Neural cell (in vitro differentiated cells): ENCODE results near the gene CAMK2N2. TPM values are rescaled to one million over a fixed set of nuclear protein-coding genes. Genes with fewer than 3 reads are reported as not detected.
A peak's percentile ranks its signal among the peaks of the same experiment; 100 is the strongest.

Source experiments
- H2AFZ ChIP-seq: fragments of 200-600, 300-800 bp; sonication (generic), shearing (Covaris generic); 2 replicates; pipeline ENCODE4 v1.6.0; 2014; ENCODE audit warnings: low read depth, mild to moderate bottlenecking, antibody characterized with exemption, low read length, moderate library complexity
- H3F3A ChIP-seq: fragments of 200-600 bp; shearing (Covaris generic); 2 replicates; pipeline ENCODE4 v1.6.1; 2016; ENCODE audit warnings: mild to moderate bottlenecking, moderate library complexity, mixed read lengths, antibody characterized with exemption, low read length; ENCODE audit not compliant: insufficient read depth, poor library complexity, severe bottlenecking
- H3K27ac ChIP-seq: fragments of 200-600, 300-800 bp; sonication (generic), shearing (Covaris generic); 2 replicates; pipeline ENCODE4 v1.5.1; 2014; ENCODE audit warnings: mild to moderate bottlenecking, low read length, moderate library complexity
- H3K27me3 ChIP-seq: fragments of 300-800, 200-600 bp; sonication (generic), shearing (Covaris generic); 2 replicates; pipeline ENCODE4 v1.6.0; 2014; ENCODE audit warnings: mild to moderate bottlenecking, low read depth, low read length, moderate library complexity; ENCODE audit not compliant: insufficient read depth
- H3K36me3 ChIP-seq: fragments of 300-800, 200-600 bp; sonication (generic), shearing (Covaris generic); 2 replicates; pipeline ENCODE4 v1.5.1; 2014; ENCODE audit warnings: mild to moderate bottlenecking, antibody characterized with exemption, low read length, moderate library complexity; ENCODE audit not compliant: insufficient read depth
- H3K4me2 ChIP-seq: fragments of 300-800, 200-600 bp; sonication (generic), shearing (Covaris generic); 2 replicates; pipeline ENCODE4 v1.6.0; 2014; ENCODE audit warnings: mild to moderate bottlenecking, low read length
- H3K4me3 ChIP-seq: fragments of 300-800, 200-600 bp; sonication (generic), shearing (Covaris generic); 2 replicates; pipeline ENCODE4 v1.5.1; 2014; ENCODE audit warnings: mild to moderate bottlenecking, low read length, moderate library complexity
- H3K79me2 ChIP-seq: fragments of 200-600 bp; shearing (Covaris generic); replicated peaks from 2 replicates; pipeline ENCODE4 v1.6.0; 2014; ENCODE audit warnings: mild to moderate bottlenecking, low read length, moderate library complexity; ENCODE audit not compliant: insufficient read depth
- H3K9ac ChIP-seq: fragments of 300-800, 200-600 bp; sonication (generic), shearing (Covaris generic); 2 replicates; pipeline ENCODE4 v1.6.1; 2016; ENCODE audit warnings: mild to moderate bottlenecking, low read length, mixed read lengths
- H3K9me2 ChIP-seq: fragments of 200-600 bp; shearing (Covaris generic); 2 replicates; pipeline ENCODE4 v1.6.1; 2016; ENCODE audit warnings: mild to moderate bottlenecking, low read length, mixed read lengths; ENCODE audit not compliant: insufficient read depth
- H3K9me3 ChIP-seq: fragments of 200-600, 300-800 bp; sonication (generic), shearing (Covaris generic); 2 replicates; pipeline ENCODE4 v1.6.1; 2016; ENCODE audit warnings: mild to moderate bottlenecking, mixed run types, low read length, moderate library complexity, mixed read lengths
- H4K20me1 ChIP-seq: fragments of 200-600 bp; shearing (Covaris generic); 2 replicates; pipeline ENCODE4 v1.6.1; 2016; ENCODE audit warnings: mild to moderate bottlenecking, mixed run types; ENCODE audit not compliant: insufficient read depth
- CTCF ChIP-seq: fragments of 450-650 bp; IDR thresholded peaks from 2 replicates; pipeline ENCODE4 v1.5.1; 2014; ENCODE audit warnings: antibody characterized with exemption, mild to moderate bottlenecking, moderate library complexity; ENCODE audit not compliant: poor library complexity, severe bottlenecking
- EP300 ChIP-seq: fragments of 450-650 bp; conservative IDR thresholded peaks from 2 replicates; pipeline ENCODE4 v1.6.1; 2014; ENCODE audit warnings: antibody characterized with exemption, mild to moderate bottlenecking, moderate library complexity; ENCODE audit not compliant: poor library complexity, severe bottlenecking
- EZH2 ChIP-seq: fragments of 200-600, 300-800 bp; shearing (Covaris generic), sonication (generic); IDR thresholded peaks from 2 replicates; pipeline ENCODE4 v1.6.1; 2014; ENCODE audit warnings: antibody characterized with exemption, low read length, borderline replicate concordance, mild to moderate bottlenecking; ENCODE audit not compliant: insufficient read depth, poor library complexity, severe bottlenecking
- MXI1 ChIP-seq: fragments of 450-650 bp; conservative IDR thresholded peaks from 2 replicates; pipeline ENCODE4 v1.6.1; 2014; ENCODE audit warnings: antibody characterized with exemption, mild to moderate bottlenecking; ENCODE audit not compliant: poor library complexity, severe bottlenecking
- POLR2AphosphoS5 ChIP-seq: IDR thresholded peaks from 2 replicates; pipeline ENCODE4 v1.6.1; 2012
- RAD21 ChIP-seq: fragments of 450-650 bp; conservative IDR thresholded peaks from 2 replicates; pipeline ENCODE4 v1.6.1; 2014; ENCODE audit warnings: antibody characterized with exemption, mild to moderate bottlenecking, moderate library complexity
- REST ChIP-seq: IDR thresholded peaks from 2 replicates; pipeline ENCODE4 v1.6.1; 2012; ENCODE audit warnings: borderline replicate concordance
- SMC3 ChIP-seq: fragments of 450-650 bp; conservative IDR thresholded peaks from 2 replicates; pipeline ENCODE4 v1.6.1; 2014; ENCODE audit warnings: antibody characterized with exemption, mild to moderate bottlenecking, moderate library complexity; ENCODE audit not compliant: poor library complexity
- TAF1 ChIP-seq: IDR thresholded peaks from 2 replicates; pipeline ENCODE4 v1.6.1; 2012; ENCODE audit warnings: low read depth
- polyA plus RNA-seq: library from polyadenylated mRNA; depleted of rRNA; stranded (reverse); fragments of >200 nt; gene quantifications from 2 replicates; pipeline ENCODE4 v1.2.3, GENCODE V29; 2014

Gene CAMK2N2
- polyA plus RNA-seq, 1 donor from 2014 or later: 2.8 TPM

GRCh38 chr3:184289426-184289938, 28.1 kb upstream of the CAMK2N2 start:
- Histone ChIP-seq H3K27me3 (no peaks in the 10 kb centered on the region), H3K36me3 (no peaks in the 10 kb centered on the region), H3K4me3 (no peak overlapping the region), H3K79me2 (no peaks in the 10 kb centered on the region), H3F3A (no peaks in the 10 kb centered on the region), H4K20me1 (no peaks in the 10 kb centered on the region), H3K9me3 (no peaks in the 10 kb centered on the region), H3K9me2 (no peaks in the 10 kb centered on the region), H3K9ac (no peak overlapping the region), H3K4me2 (no peak overlapping the region), H3K27ac (no peak overlapping the region), H2AFZ (no peak overlapping the region)
- TF ChIP-seq EZH2 (no peak), SMC3 (no peak), POLR2AphosphoS5 (no peak), REST (no peak), TAF1 (no peak), CTCF (peak; percentile 52), RAD21 (peak; percentile 26), EP300 (no peak), MXI1 (no peak)

GRCh38 chr3:184284696-184285095, 23.3 kb upstream of the CAMK2N2 start:
- Histone ChIP-seq H2AFZ (no peak overlapping the region), H3K79me2 (no peaks in the 10 kb centered on the region), H3K9me2 (no peaks in the 10 kb centered on the region), H3K4me3 (no peak overlapping the region), H3K9ac (no peak overlapping the region), H3F3A (no peaks in the 10 kb centered on the region), H3K27ac (no peak overlapping the region), H3K36me3 (no peaks in the 10 kb centered on the region), H3K4me2 (no peak overlapping the region), H3K9me3 (no peaks in the 10 kb centered on the region), H3K27me3 (no peaks in the 10 kb centered on the region), H4K20me1 (no peaks in the 10 kb centered on the region)
- TF ChIP-seq SMC3 (peak; percentile 85), REST (peak; percentile 65), TAF1 (no peak), EZH2 (no peak), EP300 (peak; percentile 42), POLR2AphosphoS5 (peak; percentile 52), CTCF (peak; percentile 88), MXI1 (peak; percentile 53), RAD21 (peak; percentile 91)
